Osteocyte (in vitro differentiated cells): ENCODE results near the gene NR0B1. TPM values are rescaled to one million over a fixed set of nuclear protein-coding genes. Genes with fewer than 3 reads are reported as not detected.

Experiments used
- DNase-seq: peaks from one replicate; pipeline ENCODE4 v3.0.0; 2021; ENCODE audit warnings: mixed read lengths; ENCODE audit not compliant: unreplicated experiment; ENCODE audit errors: extremely low spot score
- H3K27ac Mint-ChIP-seq: one replicate; pipeline ENCODE4 v1.8.0; 2021; ENCODE audit warnings: mild to moderate bottlenecking, mixed read lengths; ENCODE audit not compliant: unreplicated experiment
- H3K27me3 Mint-ChIP-seq: one replicate; pipeline ENCODE4 v1.8.0; 2021; ENCODE audit warnings: mixed read lengths; ENCODE audit not compliant: unreplicated experiment
- H3K36me3 Mint-ChIP-seq: one replicate; pipeline ENCODE4 v1.8.0; 2021; ENCODE audit warnings: mixed read lengths; ENCODE audit not compliant: unreplicated experiment
- H3K4me1 Mint-ChIP-seq: one replicate; pipeline ENCODE4 v1.8.0; 2021; ENCODE audit warnings: mixed read lengths; ENCODE audit not compliant: unreplicated experiment
- H3K4me3 Mint-ChIP-seq: one replicate; pipeline ENCODE4 v1.8.0; 2021; ENCODE audit warnings: mild to moderate bottlenecking, moderate library complexity, mixed read lengths; ENCODE audit not compliant: unreplicated experiment
- H3K9me3 Mint-ChIP-seq: one replicate; pipeline ENCODE4 v1.8.0; 2021; ENCODE audit warnings: mixed read lengths; ENCODE audit not compliant: unreplicated experiment
- CTCF ChIP-seq: fragments of 200-600 bp; sonication (generic); IDR thresholded peaks from 2 replicates; pipeline ENCODE4 v1.5.0; 2021; ENCODE audit warnings: antibody characterized with exemption, mild to moderate bottlenecking, moderate library complexity
- long read RNA-seq: library from polyadenylated mRNA; unstranded; transcript quantifications from one replicate; pipeline ENCODE4 v2.0.0, GENCODE V29; 2021
- total RNA-seq: library from RNA; stranded (reverse); gene quantifications from 2 replicates; pipeline ENCODE4 v1.2.1, GENCODE V29; 2021

The NR0B1 gene
- total RNA-seq = not detected in 2 replicates
- long read RNA-seq = 0 reads

DNA sequence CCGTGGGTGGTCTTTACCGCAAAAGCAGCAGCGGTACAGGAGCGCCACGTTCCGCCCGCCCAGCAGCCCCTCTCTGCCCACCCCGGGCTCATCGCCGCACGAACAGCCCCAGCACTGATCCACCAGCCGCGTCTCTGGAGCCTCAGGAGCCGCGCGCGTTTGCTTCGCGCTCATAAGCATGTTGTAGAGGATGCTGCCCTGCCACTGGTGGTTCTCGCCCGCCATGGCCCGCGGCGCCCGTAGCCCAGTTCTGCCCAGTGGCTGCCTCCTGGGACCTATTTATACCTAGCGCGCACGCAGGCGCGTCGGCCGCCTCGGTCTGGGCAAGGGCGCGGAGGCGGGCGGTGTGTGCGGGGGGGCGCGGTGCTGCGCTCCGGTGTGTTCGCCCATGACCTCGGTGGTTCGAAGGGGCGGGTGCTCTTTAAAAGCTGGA lies at the start of gene NR0B1:
TSS of gene NR0B1 (minus strand) at position 252 of the 433 bp plus-strand sequence. CDS start at position 225, 27 bp downstream.
- Mint-ChIP-seq H3K9me3 (no peaks in the 10 kb centered on the region), H3K27ac (no peak within 1 kb of the TSS), H3K4me1 (peaks cover 4% of the 10 kb centered on the region), H3K36me3 (no peaks in the 10 kb centered on the region), H3K4me3 (peak within 1 kb of the TSS; percentile 52), H3K27me3 (peaks cover 9% of the 10 kb centered on the region)
- no peak for DNase-seq
- no peak for TF ChIP-seq CTCF

DNA sequence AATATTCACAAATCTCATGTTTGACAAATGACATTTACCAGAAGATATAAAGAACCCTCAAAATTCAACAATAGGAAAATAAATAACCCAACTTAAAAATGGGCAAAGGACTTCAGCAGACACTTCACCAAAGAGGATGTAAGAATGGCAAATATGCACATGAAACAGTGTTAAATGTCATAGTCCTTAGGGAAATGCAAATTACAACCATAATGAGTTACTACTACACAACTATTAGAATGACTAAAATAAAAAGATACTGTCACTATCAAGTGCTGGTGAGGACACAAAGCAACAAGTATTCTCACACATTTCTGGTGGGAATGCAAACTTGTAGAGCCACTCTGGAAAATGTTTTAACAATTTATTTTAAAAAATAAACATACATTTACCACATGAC lies 40.8 kb upstream of the NR0B1 start:
- no peaks in the 10 kb centered on the region for H3K4me1 Mint-ChIP-seq
- H3K36me3 Mint-ChIP-seq = no peaks in the 10 kb centered on the region
- TF ChIP-seq CTCF = no peak
- peaks cover 17% of the 10 kb centered on the region for H3K9me3 Mint-ChIP-seq
- no peaks in the 10 kb centered on the region for H3K27me3 Mint-ChIP-seq
- H3K27ac Mint-ChIP-seq = no peak overlapping the region
- no peak overlapping the region for H3K4me3 Mint-ChIP-seq
- no peak for DNase-seq

GRCh38 chrX:30343206-30343605 lies 34.0 kb upstream of the NR0B1 start:
- no peak for DNase-seq
- no peaks in the 10 kb centered on the region for H3K9me3 Mint-ChIP-seq

DNA sequence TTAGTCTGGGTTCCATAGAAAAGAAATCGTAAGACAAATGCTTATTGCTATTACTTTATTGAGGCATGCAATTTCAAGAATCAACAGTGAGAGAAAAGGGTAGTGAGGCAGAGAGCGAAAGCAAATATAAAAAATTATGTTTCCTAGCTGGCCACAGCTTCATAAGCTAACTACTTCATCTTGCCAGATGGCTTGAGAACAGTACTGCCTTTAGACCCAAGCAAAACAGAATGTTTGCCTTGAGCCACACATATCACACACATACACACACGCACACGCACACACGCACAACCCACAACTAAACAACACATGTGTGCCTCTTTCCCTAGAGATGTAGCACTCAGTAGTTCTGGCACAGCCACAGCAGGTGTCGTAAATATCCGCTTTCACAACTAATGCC lies 31.6 kb upstream of the NR0B1 start:
- H3K36me3 Mint-ChIP-seq = no peaks in the 10 kb centered on the region
- H3K9me3 Mint-ChIP-seq = no peaks in the 10 kb centered on the region
- no peaks in the 10 kb centered on the region for H3K4me1 Mint-ChIP-seq
- no peak overlapping the region for H3K4me3 Mint-ChIP-seq
- no peak for DNase-seq
- no peak for TF ChIP-seq CTCF
- no peak overlapping the region for H3K27ac Mint-ChIP-seq
- H3K27me3 Mint-ChIP-seq = peaks cover 19% of the 10 kb centered on the region

More at GRCh38 chrX:30343206-30343605, 34.0 kb upstream of the NR0B1 start:
- TF ChIP-seq CTCF = no peak
- Mint-ChIP-seq H3K4me3 (no peak overlapping the region), H3K27ac (no peak overlapping the region), H3K27me3 (peaks cover 10% of the 10 kb centered on the region), H3K36me3 (no peaks in the 10 kb centered on the region), H3K4me1 (no peaks in the 10 kb centered on the region)

- H3K27ac Mint-ChIP-seq = no peak overlapping the region
- H3K4me1 Mint-ChIP-seq = no peaks in the 10 kb centered on the region
- peaks cover 4% of the 10 kb centered on the region for H3K9me3 Mint-ChIP-seq
- H3K4me3 Mint-ChIP-seq = no peak overlapping the region
- peaks cover 8% of the 10 kb centered on the region for H3K27me3 Mint-ChIP-seq
- DNase-seq = no peak
- no peak for TF ChIP-seq CTCF
- no peaks in the 10 kb centered on the region for H3K36me3 Mint-ChIP-seq
These were observed 18.6 kb upstream of the NR0B1 start for GRCh38 chrX:30327762-30328161.
